NCI-H2171 (cell line): Measurements from ENCODE around the gene B3GLCT.
"Not testable (repeated sequence)": the region's sequence is repeated elsewhere in the genome, so short reads cannot be mapped to it uniquely, and the experiment has no call there.

ENCODE experiments used
- DNase-seq: peaks from one replicate; lab custom pipeline; 2025; lab: John Stamatoyannopoulos, UW

B3GLCT gene

DNA sequence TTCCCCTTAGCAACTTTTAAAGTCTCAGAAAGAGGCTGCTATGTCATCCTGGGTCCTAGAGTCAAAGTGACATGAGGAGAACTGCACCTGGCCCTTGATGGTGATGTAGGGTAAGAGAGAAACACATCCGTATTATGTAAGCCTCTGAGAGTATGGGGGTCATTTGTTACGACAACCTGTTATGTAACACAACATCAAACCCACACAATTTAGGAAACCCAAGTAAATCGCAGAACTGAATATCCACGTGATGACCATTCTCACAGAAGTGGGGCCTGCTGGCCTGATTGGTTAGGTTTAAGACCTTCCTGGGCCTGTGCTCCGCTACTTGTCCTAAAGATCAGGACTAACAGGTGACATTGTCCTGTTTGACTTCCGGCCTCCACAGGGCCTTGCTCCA is 15.3 kb upstream of the B3GLCT start:
- no peak for DNase-seq

DNA sequence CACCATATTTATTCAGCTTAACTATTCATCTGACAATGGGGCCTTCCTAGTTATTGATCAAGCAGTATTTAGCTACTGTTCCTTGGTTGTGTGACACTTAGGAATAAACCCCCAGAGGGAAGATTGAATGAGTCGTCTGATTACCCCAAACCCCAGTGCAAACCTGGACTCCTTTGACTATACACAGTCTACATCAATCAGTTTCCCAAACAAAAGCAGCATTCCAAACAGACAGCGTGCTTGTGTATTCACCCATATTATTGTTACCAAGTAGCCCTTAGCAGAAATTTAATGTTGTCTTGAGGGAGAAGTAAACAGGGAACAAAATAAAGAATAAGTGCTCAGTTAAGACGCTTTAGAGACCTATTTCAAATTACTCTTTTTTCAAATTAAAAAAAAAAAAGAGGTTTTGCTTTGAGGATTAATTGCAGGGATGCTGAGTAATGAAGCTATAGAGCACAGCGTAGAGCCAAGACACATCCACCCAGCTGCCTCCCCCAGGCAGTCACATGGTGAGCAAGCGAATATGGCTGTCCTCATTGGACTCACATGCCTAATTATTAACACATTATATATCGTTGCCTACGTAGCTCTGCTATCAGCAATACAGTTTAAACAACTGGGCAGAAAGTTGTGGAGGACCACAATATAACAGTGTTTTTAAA is 14.7 kb upstream of the B3GLCT start:
- DNase-seq = no peak

DNA sequence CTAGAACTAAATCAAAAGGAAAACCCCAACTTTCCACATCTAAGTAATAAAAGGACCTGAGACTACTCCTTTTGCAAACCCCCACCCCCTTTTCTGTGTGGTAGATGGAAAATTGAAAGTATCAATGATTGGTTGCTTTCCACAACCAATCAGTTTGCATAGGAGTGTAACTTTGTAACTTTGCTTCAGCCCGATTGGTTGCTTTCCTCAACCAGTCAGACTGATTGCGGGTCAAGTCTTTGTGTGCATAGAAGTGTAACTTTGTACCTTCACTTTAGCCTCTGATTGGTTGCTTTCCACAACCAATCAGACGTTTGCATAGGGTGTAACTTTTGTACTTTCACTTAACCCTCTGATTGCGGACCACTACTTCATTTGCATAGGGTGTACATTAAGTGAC is 8.0 kb upstream of the B3GLCT start:
- DNase-seq = no peak

DNA sequence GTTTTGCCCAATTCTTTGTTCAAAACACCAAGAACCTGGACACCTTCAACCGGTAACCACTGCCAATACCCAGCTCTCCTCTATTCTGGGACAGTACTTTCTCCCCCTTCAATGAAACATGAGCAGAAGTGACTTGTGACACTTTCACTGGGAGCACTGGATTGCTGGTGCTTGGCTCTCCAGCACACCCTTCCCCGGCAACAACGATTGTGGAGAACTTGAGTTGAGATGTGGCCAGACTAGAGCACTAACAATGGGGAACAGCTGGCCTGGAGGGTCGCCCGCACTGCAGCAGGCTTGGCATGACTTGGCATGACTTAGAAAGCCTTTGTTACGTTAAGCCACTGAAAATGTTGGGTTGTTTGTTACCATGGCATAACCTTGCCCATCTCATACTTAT is 7.5 kb upstream of the B3GLCT start:
- DNase-seq = no peak

DNA sequence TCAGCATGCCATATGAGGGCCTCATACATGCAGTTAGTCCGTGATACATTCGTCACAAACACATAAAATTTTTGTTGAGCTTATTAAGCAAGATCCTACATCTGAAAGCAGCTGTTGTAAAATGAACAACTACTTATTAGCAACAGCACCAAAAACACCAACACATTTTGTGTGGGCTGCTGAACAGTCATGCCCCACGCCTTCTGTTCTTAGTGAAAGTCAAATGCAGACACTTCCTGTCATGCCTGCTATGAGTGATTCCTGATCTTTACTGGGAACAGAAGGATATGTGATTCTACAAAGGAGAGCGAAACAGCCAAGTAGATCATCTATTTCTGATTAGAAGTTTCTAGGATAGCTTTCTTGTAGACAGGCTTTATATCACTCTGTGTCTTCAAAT is 4.2 kb upstream of the B3GLCT start:
- no peak for DNase-seq

DNA sequence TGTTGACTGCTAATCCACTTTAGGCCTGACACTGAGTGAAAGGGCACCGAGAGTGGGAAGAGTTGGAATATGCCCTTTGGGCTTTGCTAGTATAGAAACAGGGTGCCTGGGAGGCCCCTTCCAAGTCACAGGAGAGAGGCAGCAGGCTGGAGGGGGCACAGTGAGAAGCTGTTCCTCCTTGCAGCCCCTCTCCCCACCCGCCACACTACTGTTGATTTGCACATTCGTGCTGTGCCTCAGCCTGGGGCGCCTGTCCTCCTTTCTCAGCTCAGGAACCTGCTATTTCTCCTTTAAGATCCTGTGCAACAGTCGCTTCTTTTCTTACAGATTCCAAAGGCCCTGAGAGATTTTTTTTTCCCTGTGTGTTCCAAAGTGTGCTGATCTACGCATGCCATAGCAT is 2.8 kb upstream of the B3GLCT start:
- no peak for DNase-seq

DNA sequence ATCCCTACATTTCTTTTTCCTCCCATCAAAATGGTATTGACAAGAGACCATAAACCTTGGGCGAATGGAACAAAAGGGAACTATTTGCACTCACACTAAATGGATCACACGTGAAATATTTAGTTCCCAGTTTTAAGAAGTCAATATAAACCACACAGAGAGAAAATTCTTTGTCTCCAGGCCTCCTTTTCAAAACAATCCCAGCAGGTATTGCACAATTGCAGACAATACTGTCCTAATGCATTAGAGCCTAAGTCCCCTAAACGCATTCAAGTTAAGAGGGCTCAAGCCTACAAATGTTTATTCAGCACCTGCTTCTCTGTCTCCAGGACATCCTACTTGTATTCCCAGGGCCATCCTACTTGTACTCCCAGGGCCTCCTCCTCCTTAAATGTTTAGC is 1.3 kb upstream of the B3GLCT start:
- DNase-seq = no peak

DNA sequence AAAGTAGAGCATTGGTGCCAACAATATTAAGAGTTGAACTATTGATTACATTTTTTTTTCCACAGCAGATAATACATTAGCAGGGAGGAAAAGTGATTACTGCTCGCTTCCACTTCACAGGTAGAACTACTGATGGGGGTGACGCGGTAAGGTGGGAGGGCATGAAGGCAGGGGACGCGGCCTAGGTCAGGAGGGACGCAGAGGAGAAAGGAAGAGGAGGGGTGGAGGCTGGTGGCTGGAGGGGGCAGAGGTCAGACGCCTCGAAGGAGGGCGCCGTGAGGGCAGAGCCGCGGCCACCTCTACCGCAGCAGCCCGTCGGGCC is 287 bp upstream of the B3GLCT start:
- no peak for DNase-seq

DNA sequence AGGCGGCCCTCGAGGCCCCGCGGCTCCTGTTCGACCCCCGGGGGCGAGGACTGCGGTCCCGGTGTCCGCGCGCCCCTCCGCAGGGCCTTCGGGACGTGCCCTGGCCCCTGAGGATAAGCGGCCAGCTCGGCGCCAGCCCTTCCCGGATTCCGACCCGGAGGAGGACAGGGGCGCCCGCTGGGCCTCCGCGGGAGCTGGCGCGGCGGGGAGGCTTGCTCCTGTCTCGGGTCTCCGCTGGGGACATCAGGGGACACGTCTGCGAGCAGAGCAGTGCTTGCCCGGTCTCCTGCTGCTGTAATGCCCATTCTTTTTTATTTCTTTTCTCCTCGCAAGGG is 829 bp downstream of the B3GLCT start:
- DNase-seq = no peak

DNA sequence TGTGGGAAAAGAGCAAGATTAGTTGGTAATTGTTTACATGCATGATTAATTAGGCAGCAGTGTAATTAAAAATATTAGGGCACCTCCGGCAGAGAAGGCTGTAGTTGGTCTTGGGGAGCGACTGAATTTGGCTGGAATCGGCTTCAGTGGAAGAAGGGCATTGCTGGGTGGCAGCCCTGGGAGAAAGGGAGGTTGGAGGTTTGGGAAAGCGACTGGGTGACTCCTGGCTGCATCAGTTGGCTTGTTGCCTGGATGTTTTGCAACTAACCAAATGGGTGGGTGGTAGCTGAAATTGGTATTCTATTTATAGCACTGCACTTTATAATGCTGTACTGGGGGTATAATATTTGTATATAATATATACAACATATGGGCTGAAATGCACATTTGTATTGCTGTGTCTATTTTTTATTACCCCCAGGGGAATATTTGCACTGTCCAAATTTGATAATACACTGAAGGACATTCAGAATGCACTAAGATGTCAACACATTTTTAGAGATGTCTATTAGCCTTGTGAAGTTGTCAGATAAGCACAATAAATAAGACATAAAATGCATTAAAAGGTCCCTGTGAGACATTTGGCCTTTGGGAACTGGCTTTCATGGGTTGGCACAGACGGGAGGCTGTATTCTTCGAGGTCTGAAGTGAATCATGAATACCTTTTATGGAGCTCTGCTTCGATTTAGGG is 1.7 kb downstream of the B3GLCT start:
- DNase-seq = no peak

DNA sequence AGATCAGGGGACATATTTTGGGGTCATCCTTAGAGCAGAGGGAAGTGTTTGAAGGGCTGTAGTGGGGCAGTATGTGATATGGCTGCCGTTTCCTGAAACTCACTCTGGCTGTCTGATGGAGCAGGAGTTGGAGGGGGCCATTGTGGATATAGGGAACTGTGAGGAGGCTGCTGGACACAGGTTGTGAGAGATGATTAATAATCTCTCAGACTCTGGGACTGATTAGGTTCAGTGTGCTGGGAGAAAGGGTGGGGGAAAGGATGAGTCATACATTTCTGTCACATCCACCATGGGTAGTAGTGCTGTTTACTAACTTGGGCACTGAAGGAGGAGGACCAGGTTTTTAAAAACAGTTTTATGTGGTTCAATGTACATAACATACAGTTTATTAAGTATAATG is 4.8 kb downstream of the B3GLCT start:
- no peak for DNase-seq

DNA sequence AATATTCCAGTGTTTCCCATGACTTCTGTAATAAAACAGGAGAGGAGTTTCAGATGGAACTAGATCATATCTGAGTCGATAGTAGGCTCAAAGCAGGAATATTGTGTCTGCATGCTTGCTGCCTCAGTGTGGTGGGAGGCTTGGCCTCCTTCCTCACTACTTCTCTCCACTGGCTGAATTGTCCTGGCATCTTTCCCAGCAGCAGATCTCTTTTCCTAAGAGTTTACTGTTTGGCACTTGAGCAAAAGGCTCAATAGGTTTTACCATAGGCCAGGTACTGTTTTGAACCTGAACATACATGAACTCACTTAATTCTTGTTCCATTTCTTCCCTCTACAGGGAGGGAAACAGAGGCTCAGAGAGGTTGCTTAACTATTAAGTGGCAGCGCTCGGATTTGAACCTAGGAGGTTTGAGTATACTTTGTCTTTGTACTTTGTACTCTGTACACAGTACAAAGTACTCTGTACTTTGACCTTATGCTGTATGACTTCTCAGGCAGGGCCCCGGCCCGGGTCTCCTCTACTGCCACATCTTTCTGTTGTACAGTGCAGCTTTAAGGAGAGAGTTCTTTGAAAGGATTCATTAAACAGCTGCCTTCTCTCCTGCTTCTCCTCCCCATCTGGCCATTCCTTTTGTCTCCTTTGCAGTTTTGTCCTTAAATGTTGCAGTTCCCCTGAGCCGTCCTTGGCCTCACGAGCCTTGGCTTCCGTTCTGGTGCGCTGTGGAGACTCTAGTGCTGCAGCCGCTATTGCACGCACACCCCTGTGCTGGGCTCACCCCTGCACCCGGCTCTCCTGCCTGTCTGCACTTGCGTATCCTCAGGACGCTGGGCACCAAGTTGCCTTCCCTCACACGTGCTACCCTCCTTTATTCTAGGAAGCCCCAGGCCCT is 8.1 kb downstream of the B3GLCT start:
- no peak for DNase-seq

DNA sequence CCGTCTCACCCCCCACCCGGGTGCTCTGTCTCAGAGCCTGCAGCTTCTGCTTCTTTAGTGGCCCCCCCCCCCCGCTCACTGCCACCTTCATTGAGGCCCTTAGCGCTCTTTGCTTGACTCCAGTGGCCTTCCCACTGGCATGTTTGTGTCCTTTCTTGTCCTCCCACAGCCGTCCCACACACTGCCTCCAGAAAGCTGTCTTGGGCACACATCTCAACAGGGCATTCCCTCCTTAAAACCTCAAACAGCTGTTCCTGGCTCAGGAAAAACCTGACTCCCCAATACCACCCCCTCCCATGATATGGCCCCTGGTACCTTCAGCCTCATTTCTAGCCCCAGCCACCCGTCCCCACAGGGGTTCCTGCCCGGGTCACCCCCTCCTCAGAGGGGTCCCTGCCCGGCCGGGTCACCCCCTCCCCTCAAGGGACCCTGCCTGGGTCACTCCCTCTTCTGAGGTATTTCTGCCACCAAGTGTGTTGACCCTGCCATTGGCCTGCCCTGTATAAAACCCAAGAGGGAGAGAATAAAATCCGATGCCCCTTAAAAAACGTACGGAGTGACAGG is 8.9 kb downstream of the B3GLCT start:
- no peak for DNase-seq

DNA sequence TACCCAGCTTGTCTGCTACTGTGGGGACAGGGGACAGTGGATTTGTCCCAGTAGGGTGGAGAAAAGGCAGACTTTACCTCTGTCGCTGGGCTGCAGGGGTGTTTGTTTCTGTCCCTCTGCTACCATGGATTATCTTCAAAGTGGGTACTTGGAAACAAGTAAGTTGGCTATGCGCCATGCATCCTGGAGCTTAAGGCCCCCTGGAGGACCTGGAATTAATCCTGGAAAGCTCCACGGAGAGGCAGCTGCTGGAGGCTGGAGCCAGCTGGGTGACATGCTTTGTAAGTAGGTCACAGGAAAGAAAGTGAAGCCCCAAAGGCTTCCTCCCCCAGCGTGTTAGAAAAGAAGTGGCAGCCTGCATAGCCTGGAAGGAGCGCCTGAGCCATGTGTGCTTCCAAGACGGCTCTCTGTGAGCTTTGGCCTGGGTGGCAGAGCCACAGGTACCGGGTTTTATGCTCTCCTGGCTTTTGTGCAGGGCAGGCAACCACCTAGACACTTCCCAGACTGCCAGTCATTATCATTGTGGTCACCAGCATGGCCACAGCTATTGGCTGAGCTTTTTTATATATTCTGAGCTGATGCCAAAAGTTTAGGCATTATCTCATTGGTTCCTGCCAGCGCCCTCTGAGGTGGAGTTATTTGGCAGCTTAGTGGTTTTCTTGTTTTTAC is 9.5 kb downstream of the B3GLCT start:
- DNase-seq = peak; percentile 57

DNA sequence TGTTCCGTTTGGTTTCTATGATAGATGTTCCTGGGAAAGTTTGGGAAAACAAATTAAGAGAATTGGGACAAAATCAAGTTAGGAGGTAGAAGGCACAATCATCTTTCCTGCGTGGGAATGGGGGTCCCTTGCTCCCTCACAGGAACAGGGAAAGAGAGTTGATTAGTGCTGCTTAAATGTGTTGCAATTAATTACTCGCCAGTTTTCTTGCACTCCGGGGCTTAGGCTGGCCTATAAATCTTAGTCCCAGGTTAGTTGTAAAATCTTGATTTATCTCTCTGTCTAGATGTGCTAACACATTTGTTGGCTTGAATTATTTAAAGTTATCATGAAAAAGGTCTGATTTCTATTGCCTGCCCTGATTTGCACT is 10.1 kb downstream of the B3GLCT start:
- DNase-seq = no peak

DNA sequence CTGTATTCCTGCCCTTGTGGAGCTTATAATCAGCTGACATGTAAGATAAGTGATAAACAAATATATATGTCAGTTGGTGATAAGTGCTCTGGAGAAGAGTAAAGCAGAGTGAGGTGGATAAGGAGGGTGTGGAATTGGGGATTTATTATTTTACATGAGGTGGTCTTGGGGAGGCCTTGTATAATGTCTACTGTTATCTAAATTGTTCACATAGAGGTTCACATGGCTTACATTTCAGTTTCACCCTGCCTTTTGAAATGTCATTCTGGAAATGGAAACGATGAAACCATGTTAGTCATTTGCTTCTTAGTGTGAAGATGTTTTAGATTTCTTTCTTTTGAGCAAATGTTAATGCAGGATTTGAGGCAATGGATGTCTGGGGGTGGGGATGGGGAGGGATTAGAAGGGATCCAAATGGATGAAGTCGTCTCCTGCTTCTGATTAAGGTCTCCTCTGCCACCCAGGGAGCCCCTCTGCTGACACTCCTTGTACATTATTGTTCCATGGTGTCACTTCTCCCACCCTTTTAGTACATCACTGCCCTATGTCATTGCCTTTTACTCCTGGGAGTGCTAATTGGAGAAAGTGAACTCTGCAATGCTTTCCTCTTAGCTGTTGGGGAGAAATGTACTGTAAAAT is 14.0 kb downstream of the B3GLCT start:
- DNase-seq = no peak

DNA sequence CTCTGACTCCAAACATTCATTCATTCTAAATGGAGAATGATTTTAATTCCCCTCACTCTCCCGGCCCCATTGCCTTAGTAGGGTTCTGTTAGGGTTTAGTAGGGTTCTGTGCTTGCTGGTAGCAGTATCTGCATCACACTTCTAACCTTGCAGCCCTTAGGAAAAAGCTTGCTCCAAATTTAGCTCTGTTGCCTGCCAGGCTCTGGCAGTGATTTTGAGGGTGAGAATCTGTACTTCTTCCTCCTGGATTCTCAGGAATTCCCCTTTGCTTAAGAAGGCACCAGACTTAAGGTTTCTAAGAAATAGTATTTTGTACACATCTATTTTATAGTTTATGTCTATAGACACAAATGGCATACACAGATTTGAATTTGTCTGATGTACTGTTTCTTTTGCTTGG is 14.7 kb downstream of the B3GLCT start:
- DNase-seq = no peak

DNA sequence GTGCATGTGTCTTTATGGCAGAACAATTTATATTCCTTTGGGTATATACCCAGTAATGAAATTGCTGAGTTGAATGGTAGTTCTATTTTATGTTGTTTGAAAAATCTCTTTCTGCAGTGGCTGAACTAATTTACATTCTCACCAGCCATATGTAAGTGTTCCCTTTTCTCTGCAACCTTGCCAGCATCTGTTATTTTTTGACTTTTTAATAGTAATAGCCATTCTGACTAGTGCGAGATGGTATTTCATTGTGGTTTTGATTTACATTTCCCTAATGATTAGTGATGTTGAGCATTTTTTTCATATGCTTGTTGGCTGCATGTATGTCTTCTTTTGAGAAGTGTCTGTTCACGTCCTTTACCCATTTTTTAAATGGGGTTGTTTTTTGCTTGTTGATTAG is 17.1 kb downstream of the B3GLCT start:
- not testable (repeated sequence) for DNase-seq

DNA sequence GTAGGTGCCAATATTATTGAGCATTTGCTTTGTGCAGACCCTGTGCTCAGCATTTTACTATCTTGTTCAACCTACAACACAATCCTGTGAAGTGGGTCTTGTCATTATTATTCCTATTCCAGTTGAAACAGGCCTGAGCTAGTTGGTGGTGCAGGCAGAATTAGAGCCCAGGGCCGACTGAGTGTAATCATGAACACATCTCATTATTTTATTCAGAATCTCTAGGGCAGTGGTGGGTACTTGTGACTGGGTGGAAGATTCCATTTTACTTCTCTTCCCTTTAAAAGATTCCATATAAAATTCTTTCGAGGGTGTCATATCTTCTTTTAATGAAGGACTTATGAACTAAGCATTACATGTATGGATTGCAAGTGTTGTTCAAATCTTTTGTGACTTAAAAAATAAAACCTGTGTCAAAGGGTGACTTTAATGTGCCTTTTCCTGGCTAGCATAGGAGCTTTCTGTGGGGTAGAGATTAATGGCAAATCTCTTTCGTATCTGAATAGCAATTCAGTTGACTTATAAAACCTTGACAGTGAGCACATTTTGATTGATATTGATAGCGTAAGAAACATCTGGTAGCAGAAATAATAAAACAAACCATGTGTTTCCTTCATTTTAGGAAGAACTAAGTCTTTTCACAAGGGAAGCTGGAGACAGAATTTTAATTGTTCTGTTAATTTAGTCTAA is 20.3 kb downstream of the B3GLCT start:
- no peak for DNase-seq

DNA sequence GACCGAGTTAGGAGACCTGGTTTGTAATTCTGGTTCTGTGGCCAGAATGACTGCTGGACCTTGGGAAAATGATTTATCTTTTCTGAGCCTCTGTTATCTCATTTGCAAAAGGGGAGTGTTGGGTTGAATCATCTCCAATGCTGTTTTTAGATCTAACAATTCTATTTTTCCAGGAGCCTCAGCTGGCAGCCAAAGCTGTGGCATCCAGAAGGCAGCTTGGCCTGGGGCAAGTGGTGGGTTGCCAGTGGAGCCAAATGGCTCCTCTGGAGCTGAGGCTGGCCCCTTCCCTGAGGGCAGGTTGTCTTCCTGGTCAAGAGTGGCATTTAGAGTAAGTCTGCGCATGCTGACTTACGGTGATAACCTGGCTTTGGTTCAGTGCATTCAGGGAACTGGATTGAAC is 21.3 kb downstream of the B3GLCT start:
- DNase-seq = no peak

DNA sequence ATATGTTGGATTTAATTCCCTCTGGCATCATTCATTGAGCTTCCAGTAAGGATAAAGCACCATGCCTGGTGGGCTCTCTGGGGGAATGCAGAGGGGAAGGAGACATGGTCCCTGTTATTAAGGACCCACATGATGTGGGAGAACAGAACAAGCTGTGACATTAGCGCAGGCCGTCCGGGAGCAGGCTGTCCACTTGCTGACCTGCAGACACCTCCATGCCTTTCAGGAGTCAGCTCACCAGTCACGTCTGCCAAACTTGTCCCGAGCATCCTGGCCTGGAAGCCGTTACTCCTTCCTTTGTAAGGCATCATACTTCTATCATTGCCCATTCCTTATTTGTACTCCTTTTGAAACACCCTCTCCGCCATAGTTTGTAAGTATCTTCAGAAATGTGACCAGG is 23.4 kb downstream of the B3GLCT start:
- no peak for DNase-seq

DNA sequence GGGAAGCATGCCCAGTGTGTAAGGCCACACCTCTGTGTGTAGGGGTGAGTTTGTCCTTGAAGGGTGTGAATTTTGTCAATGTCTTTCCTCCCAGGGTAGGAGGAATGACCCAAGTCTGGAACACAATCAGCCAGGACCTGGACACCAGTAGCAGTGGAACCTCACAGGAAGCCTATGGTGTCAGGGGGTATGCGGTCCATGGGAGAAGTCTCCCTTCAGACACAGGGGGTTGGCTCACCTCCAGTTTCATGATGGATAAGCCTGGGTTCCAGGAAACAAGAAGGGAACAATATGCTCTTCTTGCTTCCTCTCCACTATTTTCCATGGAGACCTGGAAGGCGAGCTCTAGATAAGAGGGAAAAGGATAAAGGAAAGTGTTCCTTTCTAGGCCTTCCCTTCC is 23.9 kb downstream of the B3GLCT start:
- DNase-seq = no peak
